ENCODE measurements around the gene ADGRL1.
A peak's percentile ranks its signal among the peaks of the same experiment; 100 is the strongest.
"Not testable (repeated sequence)": the region's sequence is repeated elsewhere in the genome, so short reads cannot be mapped to it uniquely, and the experiment has no call there.

ADGRL1 gene

GRCh38 chr19:14217886-14218285 is 11.9 kb upstream of the ADGRL1 start:
- not testable (repeated sequence) for DNase-seq

- DNase-seq = no peak
Observed at GRCh38 chr19:14214580-14214979, 8.6 kb upstream of the ADGRL1 start.

GRCh38 chr19:14210182-14210581 is 4.2 kb upstream of the ADGRL1 start:
- DNase-seq = not testable (repeated sequence)

GRCh38 chr19:14209401-14209800 is 3.4 kb upstream of the ADGRL1 start:
- peak; percentile 20 for DNase-seq

- DNase-seq = not testable (repeated sequence)
Observed at GRCh38 chr19:14208496-14208895, 2.5 kb upstream of the ADGRL1 start.

GRCh38 chr19:14207796-14208195 is 1.8 kb upstream of the ADGRL1 start:
- peak; percentile 32 for DNase-seq

GRCh38 chr19:14206737-14207726 is 1.1 kb upstream of the ADGRL1 start:
- peak; percentile 94 for DNase-seq

- DNase-seq = not testable (repeated sequence)
Observed at GRCh38 chr19:14206308-14206707, 339 bp upstream of the ADGRL1 start.

GRCh38 chr19:14204676-14205451 is 1.1 kb downstream of the ADGRL1 start:
- not testable (repeated sequence) for DNase-seq

- DNase-seq = not testable (repeated sequence)
Observed at GRCh38 chr19:14204219-14204618, 1.8 kb downstream of the ADGRL1 start.

- DNase-seq = not testable (repeated sequence)
Observed at GRCh38 chr19:14203788-14204187, 2.2 kb downstream of the ADGRL1 start.

- no peak for DNase-seq
Observed at GRCh38 chr19:14203177-14203576, 2.8 kb downstream of the ADGRL1 start.

GRCh38 chr19:14201481-14201880 is 4.5 kb downstream of the ADGRL1 start:
- not testable (repeated sequence) for DNase-seq

GRCh38 chr19:14200147-14200841 is 5.7 kb downstream of the ADGRL1 start:
- peak; percentile 6 for DNase-seq

- no peak for DNase-seq
Observed at GRCh38 chr19:14198384-14199376, 7.3 kb downstream of the ADGRL1 start.

- DNase-seq = no peak
Observed at GRCh38 chr19:14197882-14198281, 8.1 kb downstream of the ADGRL1 start.

GRCh38 chr19:14197288-14197687 is 8.7 kb downstream of the ADGRL1 start:
- not testable (repeated sequence) for DNase-seq

GRCh38 chr19:14196105-14196504 is 9.9 kb downstream of the ADGRL1 start:
- peak; percentile 13 for DNase-seq

GRCh38 chr19:14195216-14195615 is 10.8 kb downstream of the ADGRL1 start:
- DNase-seq = not testable (repeated sequence)

GRCh38 chr19:14189415-14189814 is 16.6 kb downstream of the ADGRL1 start:
- no peak for DNase-seq

- not testable (repeated sequence) for DNase-seq
Observed at GRCh38 chr19:14188086-14188485, 17.9 kb downstream of the ADGRL1 start.

- no peak for DNase-seq
Observed at GRCh38 chr19:14187561-14187960, 18.4 kb downstream of the ADGRL1 start.

Measured in NCI-H1092 treated with DMSO at 0.1 percent for 48 hours (cell line).